Motor neuron (in vitro differentiated cells): ENCODE data around the gene VANGL2. TPM values are rescaled to one million over a fixed set of nuclear protein-coding genes. Genes with fewer than 3 reads are reported as not detected.

ENCODE experiments used
- ATAC-seq, 8 experiments: fragments of 200-7000 bp; cut with Tn5 transposase; replicated peaks in 6 of 8; 2 replicates each; pipeline ENCODE4 v1.8.0; 2021; ENCODE audit warnings: mild to moderate bottlenecking in 8 of 8, moderate library complexity in 8 of 8
- H3K27ac ChIP-seq, 2 donors: fragments of 250-450 bp; sonication (Bioruptor Pico); 2 replicates each; pipeline ENCODE4 v1.9.0; 2021; ENCODE audit warnings: antibody characterized with exemption in 2 of 2, mild to moderate bottlenecking in 2 of 2, moderate library complexity in 1 of 2
- H3K4me1 ChIP-seq, 2 donors: fragments of 250-450 bp; sonication (Bioruptor Pico); replicated peaks in 1 of 2; 2 replicates each; pipeline ENCODE4 v1.6.1; 2021; ENCODE audit warnings: antibody characterized with exemption in 2 of 2, mild to moderate bottlenecking in 2 of 2, moderate library complexity in 1 of 2
- H3K4me3 ChIP-seq, 5 donors: fragments of 250-450 bp; sonication (Bioruptor Pico); 2 replicates each; pipeline ENCODE4 v1.9.0; 2021; ENCODE audit warnings: antibody characterized with exemption in 5 of 5, mild to moderate bottlenecking in 5 of 5, moderate library complexity in 4 of 5
- WGBS, 10 experiments: fragments of 450-650 bp; shearing (Covaris generic); methylation state at CpG; one replicate each; pipeline ENCODE4 v1.0.0; 2022; 5-methylcytosine and 5-hydroxymethylcytosine counted together
- in situ Hi-C, 9 experiments: fragments of 400-800 bp; cut with MboI; loops; one replicate each; pipeline ENCODE4 v1.15.0; 2021; ENCODE audit warnings: low sequenced_read_pairs in 9 of 9, low pct_unique_long_range_greater_than_20kb in 2 of 9; ENCODE audit not compliant: unreplicated experiment in 9 of 9
- total RNA-seq, 8 experiments: library from RNA; unstranded; fragments of 300-600 nt; gene quantifications; 2 replicates each; pipeline versions ENCODE4 v1.2.3 to v1.2.4, GENCODE V29; 2022

Gene VANGL2
- total RNA-seq, 8 experiments from 2014 or later = 0.46 to 98.3 (median 54.1) TPM

- in situ Hi-C loops = loop anchor here in 3 of 9 experiments (10.0 to 25.0 kb wide), 3 partner anchors 64 to 741 kb away; partner anchors contain the start of genes PPOX (in 1 of the 3), UFC1 (in 1 of the 3) and USP21 (in 1 of the 3)
- peaks cover 8 to 17% of the 10 kb centered on the region in 2 donors for H3K4me1 ChIP-seq
- WGBS, 10 experiments = 29 to 100% (median 91%) methylated on average over 1 to 7 of the region's 7 CpGs; no CpG with 5 or more reads in 3 of the 10 experiments
- ATAC-seq = peak in 6 of 8 experiments; percentile 19 to 79 (median 46)
- H3K4me3 ChIP-seq = no peak overlapping the region
- peak overlapping the region; percentile 13 to 54 for H3K27ac ChIP-seq
These were observed 20.8 kb downstream of the VANGL2 start for GRCh38 chr1:160420881-160421842.

- no peak for ATAC-seq
- WGBS, 10 experiments = 38 to 97% (median 84%) methylated on average over 1 to 5 of the region's 5 CpGs; no CpG with 5 or more reads in 4 of the 10 experiments
- Histone ChIP-seq H3K27ac (peak overlapping the region in 1 of 2 donors; percentile 54), H3K4me3 (no peak overlapping the region), H3K4me1 (peaks cover 8 to 17% of the 10 kb centered on the region in 2 donors)
- in situ Hi-C loops = loop anchor here in 3 of 9 experiments (10.0 to 25.0 kb wide), 3 partner anchors 63 to 740 kb away; partner anchors contain the start of genes PPOX (in 1 of the 3), UFC1 (in 1 of the 3) and USP21 (in 1 of the 3)
These were observed 21.5 kb downstream of the VANGL2 start for GRCh38 chr1:160421881-160422280.

GRCh38 chr1:160423966-160424365 lies 23.6 kb downstream of the VANGL2 start:
- H3K4me3 ChIP-seq = no peak overlapping the region
- peaks cover 18 to 26% of the 10 kb centered on the region in 2 donors for H3K4me1 ChIP-seq
- WGBS, 10 experiments = 30 to 100% (median 94%) methylated on average over 1 to 5 of the region's 7 CpGs; no CpG with 5 or more reads in 2 of the 10 experiments
- in situ Hi-C loops = loop anchor here in 3 of 9 experiments (10.0 to 25.0 kb wide), 3 partner anchors 61 to 738 kb away; partner anchors contain the start of genes PPOX (in 1 of the 3), UFC1 (in 1 of the 3) and USP21 (in 1 of the 3)
- H3K27ac ChIP-seq = no peak overlapping the region
- no peak for ATAC-seq

DNA sequence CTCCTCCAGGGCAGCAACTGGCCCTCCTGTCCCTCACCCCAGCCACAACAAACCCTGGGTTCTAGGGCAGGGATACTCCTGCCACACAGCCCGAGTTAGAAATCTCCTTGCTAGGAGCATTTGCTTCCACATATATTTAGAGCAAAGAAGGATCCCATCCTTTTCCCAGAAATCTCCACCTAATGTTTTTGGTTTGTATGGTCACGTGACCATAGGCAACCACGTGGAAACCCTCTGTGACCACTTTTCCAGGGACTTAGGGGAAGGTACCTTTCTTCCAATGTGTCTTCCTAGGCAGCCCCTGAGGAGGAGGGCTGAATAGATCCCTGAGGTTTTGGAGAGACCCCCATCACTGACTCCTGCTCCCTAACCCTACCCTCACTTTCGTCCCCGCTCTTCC lies 25.5 kb downstream of the VANGL2 start:
- ATAC-seq = no peak
- in situ Hi-C loops = loop anchor here in 2 of 9 experiments (10.0 kb wide), 2 partner anchors 59 to 179 kb away; no protein-coding TSS in a partner anchor

GRCh38 chr1:160427625-160428024 lies 27.3 kb downstream of the VANGL2 start:
- in situ Hi-C loops = loop anchor here in 2 of 9 experiments (10.0 kb wide), 2 partner anchors 57 to 177 kb away; no protein-coding TSS in a partner anchor
- H3K4me1 ChIP-seq = peaks cover 8 to 10% of the 10 kb centered on the region in 2 donors
- no peak overlapping the region for H3K4me3 ChIP-seq
- ATAC-seq = peak in 5 of 8 experiments; percentile 14 to 57 (median 26)
- 57 to 100% (median 79%) methylated on average over 2 to 7 of the region's 7 CpGs for WGBS, 10 experiments
- H3K27ac ChIP-seq = no peak overlapping the region

More for the DNA sequence above, 25.5 kb downstream of the VANGL2 start:
- Histone ChIP-seq H3K4me1 (peaks cover 12 to 18% of the 10 kb centered on the region in 2 donors), H3K27ac (no peak overlapping the region), H3K4me3 (no peak overlapping the region)
- 29 to 100% (median 88%) methylated on average over 1 to 5 of the region's 5 CpGs; no CpG with 5 or more reads in 2 of the 10 experiments for WGBS, 10 experiments

GRCh38 chr1:160428053-160428452 lies 27.7 kb downstream of the VANGL2 start:
- in situ Hi-C loops = loop anchor here in 2 of 9 experiments (10.0 kb wide), 2 partner anchors 57 to 177 kb away; no protein-coding TSS in a partner anchor
- Histone ChIP-seq H3K27ac (no peak overlapping the region), H3K4me3 (no peak overlapping the region), H3K4me1 (peaks cover 8 to 10% of the 10 kb centered on the region in 2 donors)
- 53 to 100% (median 81%) methylated on average over 2 to 8 of the region's 8 CpGs for WGBS, 10 experiments
- peak in 4 of 8 experiments; percentile 11 to 45 (median 22) for ATAC-seq

DNA sequence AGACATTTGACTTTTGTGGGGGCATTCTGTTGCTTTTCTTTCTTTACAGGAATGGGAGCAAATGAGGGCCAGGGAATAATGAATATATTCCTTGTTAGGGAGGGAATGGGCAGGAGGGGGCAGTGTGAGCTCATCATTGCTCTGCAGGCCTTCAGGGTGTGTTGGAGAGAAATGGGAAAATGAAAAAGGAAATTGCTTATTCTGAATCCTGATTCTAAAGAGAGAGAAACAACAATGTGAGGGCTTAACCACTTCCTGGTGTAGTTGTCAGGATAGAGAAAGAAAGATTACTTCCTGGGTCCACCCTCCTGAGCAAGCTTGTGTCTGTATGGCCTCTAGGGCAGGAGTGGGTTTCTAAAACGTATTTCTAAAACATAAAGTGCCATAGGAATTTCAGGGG lies 28.3 kb downstream of the VANGL2 start:
- Histone ChIP-seq H3K27ac (no peak overlapping the region), H3K4me1 (peaks cover 8 to 10% of the 10 kb centered on the region in 2 donors), H3K4me3 (no peak overlapping the region)
- peak; percentile 64 to 94 (median 78) for ATAC-seq
- in situ Hi-C loops = loop anchor here in 2 of 9 experiments (10.0 kb wide), 2 partner anchors 56 to 176 kb away; no protein-coding TSS in a partner anchor
- WGBS, 10 experiments = 17 to 100% (median 57%) methylated on average over 1 of the region's 1 CpG; no CpG with 5 or more reads in 5 of the 10 experiments

DNA sequence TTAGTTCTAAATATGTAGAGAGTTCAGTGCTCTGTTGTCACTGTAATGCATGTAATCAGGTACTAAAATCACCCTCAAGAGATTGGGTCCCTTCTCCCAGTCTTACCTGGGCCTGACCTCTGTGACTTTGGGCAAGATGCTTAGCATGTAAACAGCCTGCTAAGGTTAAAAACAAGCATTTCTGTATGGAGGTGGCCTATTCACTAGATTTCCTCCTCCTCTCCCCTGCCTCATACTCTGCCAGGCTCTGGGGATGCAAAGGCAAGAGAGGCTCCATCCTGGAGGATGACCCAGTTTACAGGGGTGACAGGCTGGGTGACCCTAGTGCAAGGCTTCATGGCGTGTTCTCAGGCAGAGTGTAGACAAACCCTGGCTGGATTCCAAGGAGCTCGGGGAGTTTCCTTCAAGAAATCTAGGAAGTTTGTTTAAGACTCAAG lies 28.8 kb downstream of the VANGL2 start:
- in situ Hi-C loops = loop anchor here in 2 of 9 experiments (10.0 kb wide), 2 partner anchors 56 to 176 kb away; no protein-coding TSS in a partner anchor
- no peak overlapping the region for H3K4me3 ChIP-seq
- 0 to 100% (median 66%) methylated on average over 1 to 2 of the region's 2 CpGs; no CpG with 5 or more reads in 4 of the 10 experiments for WGBS, 10 experiments
- peak in 1 of 8 experiments; percentile 3 for ATAC-seq
- H3K4me1 ChIP-seq = peaks cover 8 to 10% of the 10 kb centered on the region in 2 donors
- H3K27ac ChIP-seq = no peak overlapping the region

DNA sequence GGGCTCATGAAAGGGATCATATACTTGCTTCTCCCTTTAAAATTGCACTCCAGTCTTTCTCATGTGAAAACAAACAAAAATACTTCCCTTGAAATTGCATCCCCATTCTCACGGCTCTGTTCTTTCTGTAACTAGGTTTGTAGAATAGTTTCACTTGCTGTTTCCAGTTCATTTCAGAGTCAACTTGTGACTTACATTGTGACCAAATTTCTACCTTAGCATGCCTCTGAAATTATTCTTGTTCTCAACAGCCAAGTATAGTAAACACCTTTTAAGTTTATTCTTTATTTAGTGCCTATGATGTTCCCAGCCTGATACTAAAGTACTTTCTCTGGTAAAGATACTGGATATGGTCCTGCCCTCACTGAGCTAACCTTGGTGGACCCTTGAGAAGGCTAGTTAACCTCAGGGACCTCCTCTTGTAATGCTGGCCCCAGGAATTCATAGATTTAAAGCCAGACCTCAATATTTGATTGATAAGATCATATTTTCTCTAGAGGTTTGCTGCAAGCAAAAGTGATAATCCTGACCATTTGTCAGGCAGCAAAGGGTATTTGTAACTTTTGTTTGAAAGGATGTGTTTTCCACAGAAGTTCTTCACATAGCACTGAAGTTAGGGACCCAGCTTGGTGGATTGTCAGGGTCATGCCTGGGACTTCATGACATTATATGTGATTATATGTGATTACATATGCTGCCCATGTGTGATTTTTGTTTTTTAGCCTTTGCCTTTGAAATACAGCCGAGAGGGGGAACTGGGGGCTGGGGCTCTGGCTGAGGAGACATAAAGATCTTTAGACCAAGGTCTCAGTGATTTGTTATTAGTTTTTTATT lies 29.6 kb downstream of the VANGL2 start:
- Histone ChIP-seq H3K4me3 (no peak overlapping the region), H3K4me1 (peaks cover 8 to 10% of the 10 kb centered on the region in 2 donors), H3K27ac (no peak overlapping the region)
- in situ Hi-C loops = loop anchor here in 2 of 9 experiments (10.0 kb wide), 2 partner anchors 55 to 175 kb away; no protein-coding TSS in a partner anchor
- ATAC-seq = no peak
- 30 to 100% (median 69%) methylated on average over 1 to 2 of the region's 2 CpGs; no CpG with 5 or more reads in 1 of the 10 experiments for WGBS, 10 experiments

GRCh38 chr1:160431006-160431405 lies 30.6 kb downstream of the VANGL2 start:
- Histone ChIP-seq H3K27ac (no peak overlapping the region), H3K4me1 (peaks cover 8 to 10% of the 10 kb centered on the region in 2 donors), H3K4me3 (no peak overlapping the region)
- WGBS, 10 experiments = 0 to 100% (median 100%) methylated on average over 1 to 5 of the region's 5 CpGs; no CpG with 5 or more reads in 3 of the 10 experiments
- no peak for ATAC-seq
- in situ Hi-C loops = no loop called here

DNA sequence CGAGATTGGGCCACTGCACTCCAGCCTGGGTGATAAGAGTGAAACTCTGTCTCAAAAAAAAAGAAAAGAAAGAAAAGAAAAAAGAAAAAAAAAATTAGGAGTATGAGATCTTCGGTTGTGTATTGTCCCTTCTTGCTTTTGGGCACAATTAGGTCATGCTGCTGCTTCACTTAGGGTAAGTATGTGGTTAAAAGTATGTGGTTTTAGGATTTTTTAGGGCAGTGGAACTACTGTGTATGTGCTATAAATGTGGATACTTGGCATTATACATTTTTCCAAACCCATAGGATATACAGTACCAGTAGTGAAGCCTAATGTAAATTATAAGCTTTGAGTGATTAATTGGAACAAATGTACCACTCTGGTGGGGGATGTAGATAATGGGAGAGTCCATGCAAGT lies 31.2 kb downstream of the VANGL2 start:
- H3K27ac ChIP-seq = no peak overlapping the region
- no peak for ATAC-seq
- WGBS, 10 experiments = 0 to 100% (median 81%) methylated on average over 1 to 2 of the region's 2 CpGs
- H3K4me3 ChIP-seq = no peak overlapping the region
- peaks cover 8 to 10% of the 10 kb centered on the region in 2 donors for H3K4me1 ChIP-seq
- in situ Hi-C loops = no loop called here

DNA sequence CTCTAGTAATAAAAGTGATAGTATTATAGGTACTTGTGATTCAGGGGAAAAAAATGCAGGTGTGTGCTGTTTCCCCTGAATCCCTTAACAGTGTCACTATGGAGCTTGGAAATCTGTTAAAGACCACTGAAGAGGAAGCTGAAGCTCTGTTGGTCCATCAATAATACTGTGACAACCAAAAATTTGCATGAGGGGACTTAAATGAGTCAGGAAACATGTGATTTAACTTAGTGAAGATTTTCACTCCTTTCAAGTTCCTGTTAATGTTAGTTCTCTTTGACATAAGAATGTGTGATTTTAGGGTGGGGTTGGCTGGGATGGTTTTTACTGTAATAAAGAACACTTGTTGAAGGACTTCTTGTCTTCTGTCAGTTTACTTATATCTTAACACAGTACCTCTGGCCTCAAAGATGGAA lies 32.0 kb downstream of the VANGL2 start:
- in situ Hi-C loops = no loop called here
- peak in 2 of 8 experiments; percentile 19 to 49 for ATAC-seq
- no peak overlapping the region for H3K4me3 ChIP-seq
- H3K27ac ChIP-seq = no peak overlapping the region
- H3K4me1 ChIP-seq = peaks cover 8 to 10% of the 10 kb centered on the region in 2 donors
